ENCODE measurements around the gene INPP5A.

The INPP5A gene

DNA sequence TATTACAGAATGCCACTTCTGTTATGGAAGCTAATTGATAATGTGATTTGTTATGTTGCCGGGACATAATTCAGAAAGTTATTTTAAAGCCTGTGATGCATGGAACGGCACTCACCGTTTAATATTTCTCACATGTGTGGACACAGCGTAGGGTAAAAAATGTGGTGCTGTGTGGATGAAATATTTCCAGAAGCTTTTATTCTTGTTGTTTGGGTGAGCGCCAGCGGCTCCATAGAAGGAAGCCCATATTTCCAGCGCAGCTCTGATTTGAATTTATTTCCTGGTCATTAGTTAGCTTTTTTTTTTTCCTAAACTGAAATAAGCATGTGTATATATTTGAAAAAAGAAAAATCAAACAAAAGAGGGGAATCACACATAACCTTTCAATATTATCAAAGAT is 268.5 kb downstream of the INPP5A start:
- no peak for DNase-seq (ENCODE audit: extremely low read depth, low read depth)
- TF ChIP-seq, protein P1, sequence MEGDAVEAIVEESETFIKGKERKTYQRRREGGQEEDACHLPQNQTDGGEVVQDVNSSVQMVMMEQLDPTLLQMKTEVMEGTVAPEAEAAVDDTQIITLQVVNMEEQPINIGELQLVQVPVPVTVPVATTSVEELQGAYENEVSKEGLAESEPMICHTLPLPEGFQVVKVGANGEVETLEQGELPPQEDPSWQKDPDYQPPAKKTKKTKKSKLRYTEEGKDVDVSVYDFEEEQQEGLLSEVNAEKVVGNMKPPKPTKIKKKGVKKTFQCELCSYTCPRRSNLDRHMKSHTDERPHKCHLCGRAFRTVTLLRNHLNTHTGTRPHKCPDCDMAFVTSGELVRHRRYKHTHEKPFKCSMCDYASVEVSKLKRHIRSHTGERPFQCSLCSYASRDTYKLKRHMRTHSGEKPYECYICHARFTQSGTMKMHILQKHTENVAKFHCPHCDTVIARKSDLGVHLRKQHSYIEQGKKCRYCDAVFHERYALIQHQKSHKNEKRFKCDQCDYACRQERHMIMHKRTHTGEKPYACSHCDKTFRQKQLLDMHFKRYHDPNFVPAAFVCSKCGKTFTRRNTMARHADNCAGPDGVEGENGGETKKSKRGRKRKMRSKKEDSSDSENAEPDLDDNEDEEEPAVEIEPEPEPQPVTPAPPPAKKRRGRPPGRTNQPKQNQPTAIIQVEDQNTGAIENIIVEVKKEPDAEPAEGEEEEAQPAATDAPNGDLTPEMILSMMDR (IDR thresholded peaks at IDR 0.05; ENCODE audit: low read depth, low read length), result no peak

DNA sequence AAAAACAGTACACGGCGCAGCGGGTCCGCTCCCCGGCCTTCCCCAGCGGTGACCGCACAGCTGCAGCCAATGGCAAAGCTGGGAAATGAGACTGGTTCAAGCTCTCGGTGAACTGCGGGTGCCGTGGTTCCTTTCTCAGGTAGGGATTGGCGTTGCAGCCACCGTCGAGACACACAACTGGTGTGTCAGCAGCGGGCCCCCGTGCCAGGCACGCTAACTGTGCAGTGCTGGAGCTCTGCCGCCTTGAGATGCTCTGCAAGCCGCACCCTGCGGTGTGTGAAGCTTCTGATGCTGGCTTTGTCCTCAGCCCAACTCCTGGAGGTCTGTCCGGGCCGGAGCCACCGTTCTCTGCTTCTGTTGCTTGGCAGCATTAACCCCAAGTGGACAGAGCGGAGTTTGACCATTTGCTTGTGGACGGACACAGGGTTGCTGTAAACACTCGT is 269.0 kb downstream of the INPP5A start:
- DNase-seq (ENCODE audit: extremely low read depth, low read depth), result no peak

GRCh38 chr10:132807621-132808049 is 270.0 kb downstream of the INPP5A start:
- TF ChIP-seq, protein P1 (IDR thresholded peaks at IDR 0.05; ENCODE audit: low read depth, low read length), result no peak
- no peak for DNase-seq (ENCODE audit: extremely low read depth, low read depth)

More for the DNA sequence above, 269.0 kb downstream of the INPP5A start:
- TF ChIP-seq, protein P1 (IDR thresholded peaks at IDR 0.05; ENCODE audit: low read depth, low read length), result no peak

GRCh38 chr10:132808383-132809231 is 271.0 kb downstream of the INPP5A start:
- TF ChIP-seq, protein P1 (IDR thresholded peaks at IDR 0.05; ENCODE audit: low read depth, low read length), result no peak
- no peak for DNase-seq (ENCODE audit: extremely low read depth, low read depth)

DNA sequence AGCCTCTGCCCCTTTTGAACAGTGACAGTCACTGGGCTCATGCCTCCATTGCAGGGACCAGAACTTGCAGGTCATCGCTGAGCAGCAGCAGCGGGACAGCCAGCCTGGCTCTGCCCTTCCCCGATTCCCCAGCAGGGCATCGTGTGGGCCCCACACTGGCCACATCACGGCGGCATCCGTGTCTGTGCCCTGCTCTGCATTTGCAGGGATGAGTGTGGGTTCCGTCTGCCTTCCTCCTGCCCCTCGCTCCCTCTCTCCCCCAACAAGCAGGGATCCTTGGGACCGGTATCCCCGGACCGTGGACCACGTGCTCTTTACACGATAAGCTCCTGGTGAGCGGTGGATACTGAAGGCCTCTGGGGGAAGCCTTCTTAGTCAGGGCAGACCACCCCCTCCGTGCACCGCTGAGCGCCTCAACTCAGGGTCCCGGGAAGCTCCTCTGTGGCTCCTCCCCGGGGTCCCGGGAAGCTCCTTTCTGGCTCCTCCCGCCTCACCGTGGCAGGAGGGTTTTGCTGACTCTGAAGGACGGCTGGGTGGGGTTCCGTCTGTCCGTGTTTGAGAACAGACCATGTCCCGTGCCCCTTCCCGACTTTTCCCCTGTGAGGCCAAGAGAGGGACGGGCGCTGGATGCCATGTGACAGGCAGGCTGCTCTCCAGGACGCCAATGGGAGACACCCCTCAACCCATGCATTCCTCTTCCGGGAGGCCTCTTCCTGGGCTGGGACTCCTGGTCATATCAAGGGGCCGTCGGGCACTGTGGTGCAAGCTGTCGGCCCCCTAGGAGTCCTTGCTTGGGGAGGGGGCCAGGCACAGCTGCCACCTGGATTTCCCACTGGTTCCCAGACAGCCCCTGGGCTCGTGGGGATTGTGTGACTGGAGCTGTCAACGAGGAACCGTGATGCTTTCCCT is 271.9 kb downstream of the INPP5A start:
- TF ChIP-seq, protein P1 (IDR thresholded peaks at IDR 0.05; ENCODE audit: low read depth, low read length), result no peak
- no peak for DNase-seq (ENCODE audit: extremely low read depth, low read depth)

DNA sequence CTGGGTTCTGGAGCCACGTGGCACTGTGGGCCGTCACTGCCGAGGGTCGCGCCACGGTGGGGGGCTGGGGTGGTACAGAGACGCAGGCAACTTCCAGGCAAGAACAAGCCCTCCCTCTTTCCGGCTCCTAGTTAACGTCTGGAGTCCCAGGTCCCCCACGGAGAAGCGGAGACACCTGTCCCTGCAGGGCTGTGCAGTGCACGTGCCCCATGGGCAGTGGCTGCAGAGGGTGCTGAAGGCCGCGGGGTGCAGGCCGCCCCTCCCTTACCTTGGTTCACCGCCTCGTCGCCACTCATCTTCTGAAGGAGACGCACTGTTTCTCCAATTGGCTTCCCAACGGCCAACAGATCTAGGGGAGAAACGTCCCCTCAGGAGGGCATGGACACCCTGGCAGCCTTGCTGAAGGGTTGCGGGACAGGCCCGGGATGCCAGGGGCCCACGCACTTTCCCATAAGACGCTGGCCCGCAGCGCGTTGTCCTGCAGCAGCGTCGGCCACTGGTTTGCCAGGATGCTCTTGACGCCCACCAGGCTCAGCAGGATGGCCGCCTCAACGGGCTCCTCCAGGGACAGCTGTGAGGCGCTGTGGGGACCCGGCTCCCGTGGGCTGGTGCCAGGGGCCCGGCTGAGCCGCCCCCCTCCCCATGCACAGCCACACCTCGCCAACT is 272.7 kb downstream of the INPP5A start:
- no peak for DNase-seq (ENCODE audit: extremely low read depth, low read depth)
- TF ChIP-seq, protein P1 (IDR thresholded peaks at IDR 0.05; ENCODE audit: low read depth, low read length), result no peak

Measured in AG09319 (cell line).